Transverse colon (tissue), 4 donors: Measurements from ENCODE around the gene TXNL4B. TPM values are rescaled to one million over a fixed set of nuclear protein-coding genes. Genes with fewer than 3 reads are reported as not detected.

Experiments
- DNase-seq: peaks from one replicate; pipeline ENCODE4 v3.0.0-alpha.2; 2019
- H3K27ac ChIP-seq, 4 donors: fragments of 200-600 bp; sonication (generic); 2 replicates each; pipeline ENCODE4 v1.5.1; 2016 to 2018; ENCODE audit warnings: inconsistent platforms in 4 of 4
- H3K27me3 ChIP-seq: fragments of 200-600 bp; sonication (generic); 2 replicates; pipeline ENCODE4 v1.5.1; 2017; ENCODE audit warnings: inconsistent platforms
- H3K36me3 ChIP-seq, 4 donors: fragments of 200-600 bp; sonication (generic); 2 replicates each; pipeline ENCODE4 v1.5.1; 2017 to 2019; ENCODE audit warnings: inconsistent platforms in 4 of 4
- H3K4me1 ChIP-seq, 4 donors: fragments of 200-600 bp; sonication (generic); 2 replicates each; pipeline ENCODE4 v1.5.1; 2017 to 2020; ENCODE audit warnings: inconsistent platforms in 4 of 4
- H3K4me3 ChIP-seq, 4 donors: fragments of 200-600 bp; sonication (generic); 1 replicate in 1 of 4; 2 replicates in 3 of 4; pipeline versions ENCODE4 v1.5.1 to v1.6.1; 2017 to 2019; ENCODE audit warnings: inconsistent platforms in 4 of 4
- H3K9me3 ChIP-seq, 2 donors: fragments of 200-600 bp; sonication (generic); 2 replicates each; pipeline ENCODE4 v1.5.1; 2017 to 2019; ENCODE audit warnings: inconsistent platforms in 2 of 2
- EP300 ChIP-seq: sonication (generic); formaldehyde crosslinking; IDR thresholded peaks from one replicate; pipeline ENCODE4 v1.6.1; 2017; ENCODE audit warnings: antibody characterized with exemption, low read depth
- POLR2A ChIP-seq: fragments of 450-650 bp; IDR thresholded peaks from one replicate; pipeline ENCODE4 v1.6.1; 2016; ENCODE audit warnings: antibody characterized with exemption, mild to moderate bottlenecking, moderate library complexity
- POLR2AphosphoS5 ChIP-seq, 3 donors: sonication (generic); formaldehyde crosslinking; IDR thresholded peaks; one replicate each; pipeline ENCODE4 v1.6.1; 2016; ENCODE audit warnings: antibody characterized with exemption in 3 of 3
- WGBS, 2 donors: methylation state at CpG; one replicate each; pipeline ENCODE4 v1.1.5; 2018; ENCODE audit warnings: low coverage in 1 of 2; 5-methylcytosine and 5-hydroxymethylcytosine counted together
- in situ Hi-C, 4 donors: fragments of 200-750 bp; cut with MboI; loops; one replicate each; pipeline versions ENCODE4 v1.15.0 to v1.15.1; 2017; ENCODE audit warnings: low sequenced_read_pairs in 3 of 4, low pct_ligation_motif_present in 1 of 4, low pct_unique_long_range_greater_than_20kb in 1 of 4
- intact Hi-C: fragments of 100-400 bp; cut with DNase I; formaldehyde crosslinking; loops from one replicate; pipeline ENCODE4 v1.15.1; 2023; ENCODE audit warnings: low total_unique reads
- total RNA-seq, 4 donors: library from RNA; depleted of rRNA; stranded (reverse); fragments of >200 nt; gene quantifications; one replicate each; pipeline ENCODE4 v1.1.0, GENCODE V29; 2016
- TF ChIP-seq, protein P1 (sequence below), 5 experiments: fragments of 200-600 bp in 3 of 5; fragments of 450-650 bp in 2 of 5; sonication (generic) in 3 of 5; IDR thresholded peaks; 1 replicate in 2 of 5; 2 replicates in 3 of 5; pipeline ENCODE4 v1.5.1; 2016 to 2017; ENCODE audit warnings: antibody characterized with exemption in 5 of 5, inconsistent platforms in 3 of 5, mild to moderate bottlenecking in 2 of 5, moderate library complexity in 1 of 5

The TXNL4B gene
- total RNA-seq, 4 donors from 2014 or later: 9.8 to 23.9 (median 12.8) TPM

- H3K27me3 ChIP-seq: no peaks in the 10 kb centered on the region
- no peaks in the 10 kb centered on the region for H3K4me1 ChIP-seq
- no peaks in the 10 kb centered on the region for H3K9me3 ChIP-seq
- intact Hi-C loops: no loop called here
- TF ChIP-seq POLR2A (no peak), EP300 (no peak), POLR2AphosphoS5 (IDR thresholded peaks at IDR 0.05) (no peak)
- TF ChIP-seq, protein P1, sequence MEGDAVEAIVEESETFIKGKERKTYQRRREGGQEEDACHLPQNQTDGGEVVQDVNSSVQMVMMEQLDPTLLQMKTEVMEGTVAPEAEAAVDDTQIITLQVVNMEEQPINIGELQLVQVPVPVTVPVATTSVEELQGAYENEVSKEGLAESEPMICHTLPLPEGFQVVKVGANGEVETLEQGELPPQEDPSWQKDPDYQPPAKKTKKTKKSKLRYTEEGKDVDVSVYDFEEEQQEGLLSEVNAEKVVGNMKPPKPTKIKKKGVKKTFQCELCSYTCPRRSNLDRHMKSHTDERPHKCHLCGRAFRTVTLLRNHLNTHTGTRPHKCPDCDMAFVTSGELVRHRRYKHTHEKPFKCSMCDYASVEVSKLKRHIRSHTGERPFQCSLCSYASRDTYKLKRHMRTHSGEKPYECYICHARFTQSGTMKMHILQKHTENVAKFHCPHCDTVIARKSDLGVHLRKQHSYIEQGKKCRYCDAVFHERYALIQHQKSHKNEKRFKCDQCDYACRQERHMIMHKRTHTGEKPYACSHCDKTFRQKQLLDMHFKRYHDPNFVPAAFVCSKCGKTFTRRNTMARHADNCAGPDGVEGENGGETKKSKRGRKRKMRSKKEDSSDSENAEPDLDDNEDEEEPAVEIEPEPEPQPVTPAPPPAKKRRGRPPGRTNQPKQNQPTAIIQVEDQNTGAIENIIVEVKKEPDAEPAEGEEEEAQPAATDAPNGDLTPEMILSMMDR (IDR thresholded peaks at IDR 0.05): no peak
- H3K27ac ChIP-seq: no peak overlapping the region
- no peak for DNase-seq
- H3K36me3 ChIP-seq: peaks cover 0 to 64% (median 29%) of the 10 kb centered on the region in 4 donors
- in situ Hi-C loops: loop anchor here in 1 of 4 donors (25.0 kb wide), 1 partner anchor 351 kb away; no protein-coding TSS in a partner anchor
- 97% methylated on average over 19 of the region's 23 CpGs; no CpG with 5 or more reads in 1 of the 2 donors for WGBS, 2 donors
- H3K4me3 ChIP-seq: no peak overlapping the region
Measured at GRCh38 chr16:72110662-72111615, 17.5 kb upstream of the TXNL4B start.

- in situ Hi-C loops: loop anchor here in 1 of 4 donors (25.0 kb wide), 1 partner anchor 352 kb away; no protein-coding TSS in a partner anchor
- intact Hi-C loops: no loop called here
- 85 to 89% methylated on average over 5 to 12 of the region's 12 CpGs for WGBS, 2 donors
Measured at GRCh38 chr16:72109966-72110530, 16.6 kb upstream of the TXNL4B start.

DNA sequence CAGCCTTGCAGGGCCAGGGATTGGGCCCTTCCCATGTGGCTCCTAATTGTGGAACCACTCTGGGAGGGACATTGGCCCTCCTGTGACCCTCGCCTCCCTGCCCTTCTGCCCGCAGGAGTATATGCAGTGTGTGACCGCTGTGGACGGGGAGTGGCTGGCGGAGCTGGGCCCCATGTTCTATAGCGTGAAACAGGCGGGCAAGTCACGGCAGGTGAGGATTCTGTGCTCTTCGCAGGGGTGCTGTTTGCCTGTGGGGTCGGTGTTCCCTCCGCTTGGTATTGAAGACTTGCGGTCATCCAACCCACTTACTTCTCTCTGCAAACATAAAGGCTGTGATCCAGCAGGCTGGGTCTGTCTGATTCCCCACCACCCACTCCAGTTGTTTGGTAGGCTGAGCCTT, 15.9 kb upstream of the TXNL4B start:
- TF ChIP-seq POLR2AphosphoS5 (IDR thresholded peaks at IDR 0.05): no peak
- TF ChIP-seq POLR2A: no peak
- TF ChIP-seq, protein P1 (IDR thresholded peaks at IDR 0.05): no peak
- no peak for TF ChIP-seq EP300
- Histone ChIP-seq H3K4me3 (no peak overlapping the region), H3K36me3 (peaks cover 0 to 81% (median 40%) of the 10 kb centered on the region in 4 donors), H3K9me3 (no peaks in the 10 kb centered on the region), H3K27ac (no peak overlapping the region), H3K27me3 (no peaks in the 10 kb centered on the region), H3K4me1 (no peaks in the 10 kb centered on the region)
- no peak for DNase-seq
- intact Hi-C loops (no loop called here), in situ Hi-C loops (loop anchor here in 1 of 4 donors (25.0 kb wide), 1 partner anchor 353 kb away; no protein-coding TSS in a partner anchor)
- 97 to 100% methylated on average over 1 to 12 of the region's 12 CpGs for WGBS, 2 donors

More at GRCh38 chr16:72109966-72110530, 16.6 kb upstream of the TXNL4B start:
- Histone ChIP-seq H3K36me3 (peaks cover 0 to 73% (median 34%) of the 10 kb centered on the region in 4 donors), H3K4me1 (no peaks in the 10 kb centered on the region), H3K4me3 (no peak overlapping the region), H3K9me3 (no peaks in the 10 kb centered on the region), H3K27ac (no peak overlapping the region), H3K27me3 (no peaks in the 10 kb centered on the region)
- no peak for TF ChIP-seq POLR2A
- no peak for TF ChIP-seq POLR2AphosphoS5 (IDR thresholded peaks at IDR 0.05)
- no peak for TF ChIP-seq EP300
- TF ChIP-seq, protein P1 (IDR thresholded peaks at IDR 0.05): no peak
- no peak for DNase-seq
